Endothelial cell of umbilical vein (primary cell): ENCODE measurements around the gene NKG7. TPM values are rescaled to one million over a fixed set of nuclear protein-coding genes. Genes with fewer than 3 reads are reported as not detected.

ENCODE experiments used
- BruUV-seq: library from RNA; stranded (reverse); fragments of 400-500 nt; replicated peaks from 2 replicates; lab custom pipeline; 2021; lab: Mats Ljungman, UMichigan
- CTCF ChIA-PET: fragments of 300-600, 350-600 bp; sonication (Branson Sonifier 250); formaldehyde crosslinking; loops from one replicate; lab custom pipeline; 2021; ENCODE audit warnings: antibody characterized with exemption, inconsistent platforms; lab: Charles Lee
- POLR2A ChIA-PET: fragments of 300-600, 350-600 bp; sonication (Branson Sonifier 250); formaldehyde crosslinking; loops from one replicate; lab custom pipeline; 2021; ENCODE audit warnings: antibody characterized with exemption, inconsistent platforms; lab: Charles Lee
- DNase-seq: peaks from one replicate; pipeline ENCODE4 v3.0.0-alpha.2; 2011; ENCODE audit warnings: low read depth, low spot score
- FAIRE-seq: peaks from 2 replicates; lab custom pipeline; 2011; peaks lifted over from hg19 to GRCh38; lab: Jason Lieb, UNC
- H2AFZ ChIP-seq: 2 replicates; pipeline ENCODE4 v1.6.0; 2012; ENCODE audit warnings: low read depth, low read length, control low read depth, inconsistent platforms
- H3K27ac ChIP-seq: 2 replicates; pipeline ENCODE4 v1.5.1; 2011; ENCODE audit warnings: low read depth, mild to moderate bottlenecking, control low read depth, low read length, moderate library complexity; ENCODE audit not compliant: insufficient read depth
- H3K27me3 ChIP-seq, 2 experiments: 2 replicates each; pipeline versions ENCODE4 v1.6.0 to v1.6.1; 2011; ENCODE audit warnings: low read length in 2 of 2, mixed read lengths in 1 of 2; ENCODE audit not compliant: control insufficient read depth in 2 of 2, insufficient read depth in 2 of 2
- H3K36me3 ChIP-seq, 2 experiments: 2 replicates in 1 of 2; 3 replicates in 1 of 2; pipeline ENCODE4 v1.5.1; 2011; ENCODE audit warnings: low read length in 2 of 2, mild to moderate bottlenecking in 1 of 2, moderate library complexity in 1 of 2; ENCODE audit not compliant: control insufficient read depth in 2 of 2, insufficient read depth in 2 of 2; ENCODE audit errors: extremely low read depth in 1 of 2
- H3K4me1 ChIP-seq: 3 replicates; pipeline ENCODE4 v1.5.1; 2011; ENCODE audit warnings: mild to moderate bottlenecking, low read length; ENCODE audit not compliant: control insufficient read depth, insufficient read depth; ENCODE audit errors: extremely low read depth
- H3K4me2 ChIP-seq: 2 replicates; pipeline ENCODE4 v1.6.1; 2011; ENCODE audit warnings: low read length, control low read depth, mixed read lengths; ENCODE audit not compliant: insufficient read depth
- H3K4me3 ChIP-seq, 3 experiments: fragments of 200-600 bp in 1 of 3; sonication (generic), shearing (Covaris generic) in 1 of 3; replicated peaks in 1 of 3; 2 replicates each; pipeline ENCODE4 v1.5.1; 2011 to 2016; ENCODE audit warnings: control low read depth in 3 of 3, low read length in 3 of 3, mild to moderate bottlenecking in 2 of 3, inconsistent platforms in 1 of 3, low read depth in 1 of 3, moderate library complexity in 1 of 3; ENCODE audit not compliant: insufficient read depth in 1 of 3
- H3K79me2 ChIP-seq: 2 replicates; pipeline ENCODE4 v1.6.0; 2012; ENCODE audit warnings: low read length, inconsistent platforms; ENCODE audit not compliant: control insufficient read depth, insufficient read depth
- H3K9ac ChIP-seq: replicated peaks from 2 replicates; pipeline ENCODE3; 2011; ENCODE audit warnings: low read length, control low read depth; ENCODE audit not compliant: insufficient read depth; ENCODE audit errors: extremely low read depth
- H3K9me1 ChIP-seq: replicated peaks from 3 replicates; pipeline ENCODE4 v1.6.0; 2011; ENCODE audit warnings: mild to moderate bottlenecking, low read length; ENCODE audit not compliant: control insufficient read depth, insufficient read depth; ENCODE audit errors: extremely low read depth
- H3K9me3 ChIP-seq: replicated peaks from 2 replicates; pipeline ENCODE4 v1.5.1; 2012; ENCODE audit warnings: low read length, inconsistent platforms; ENCODE audit not compliant: control insufficient read depth, insufficient read depth
- H4K20me1 ChIP-seq: replicated peaks from 2 replicates; pipeline ENCODE3; 2011; ENCODE audit warnings: mild to moderate bottlenecking, low read length; ENCODE audit not compliant: control insufficient read depth, insufficient read depth; ENCODE audit errors: extremely low read depth
- EZH2 ChIP-seq: IDR thresholded peaks from 2 replicates; pipeline ENCODE4 v1.6.1; 2012; ENCODE audit warnings: borderline replicate concordance, low read depth, mild to moderate bottlenecking, moderate library complexity, low read length, inconsistent platforms; ENCODE audit not compliant: severe bottlenecking
- FOS ChIP-seq: IDR thresholded peaks from 2 replicates; pipeline ENCODE4 v1.6.1; 2011; ENCODE audit warnings: mild to moderate bottlenecking, low read length, moderate library complexity, borderline replicate concordance; ENCODE audit not compliant: insufficient read depth
- GATA2 ChIP-seq: IDR thresholded peaks from 2 replicates; pipeline ENCODE4 v1.7.0; 2011; ENCODE audit warnings: low read depth, mild to moderate bottlenecking, moderate library complexity, mixed read lengths, low read length; ENCODE audit not compliant: insufficient read length, insufficient read depth
- JUN ChIP-seq: IDR thresholded peaks from 2 replicates; pipeline ENCODE4 v1.6.1; 2011; ENCODE audit warnings: borderline replicate concordance, low read depth; ENCODE audit not compliant: insufficient read length, insufficient read depth
- MYC ChIP-seq: IDR thresholded peaks from one replicate; pipeline ENCODE4 v1.6.1; 2011; ENCODE audit warnings: mild to moderate bottlenecking, low read depth, low read length
- POLR2A ChIP-seq: IDR thresholded peaks from 2 replicates; pipeline ENCODE4 v1.6.1; 2012; ENCODE audit warnings: low read depth, mild to moderate bottlenecking, control low read depth, low read length
- POLR2AphosphoS5 ChIP-seq: IDR thresholded peaks from 2 replicates; pipeline ENCODE4 v1.6.1; 2012; ENCODE audit warnings: low read depth, mild to moderate bottlenecking, control low read depth, low read length, moderate library complexity; ENCODE audit not compliant: insufficient read depth
- dilution Hi-C: fragments of 300-500 bp; cut with MboI; formaldehyde crosslinking; loops from one replicate; pipeline ENCODE4 v1.15.0; 2019; ENCODE audit warnings: low sequenced_read_pairs; ENCODE audit not compliant: extremely low pct_ligation_motif_present
- intact Hi-C: fragments of 100-400 bp; cut with micrococcal nuclease; formaldehyde crosslinking; loops from one replicate; pipeline ENCODE4 v1.10.0; 2022
- polyA plus RNA-seq, 4 experiments: library from polyadenylated mRNA; depleted of rRNA in 3 of 4; stranded (reverse) in 3 of 4; unstranded in 1 of 4; fragments of >200 nt; gene quantifications; 2 replicates each; pipeline versions ENCODE4 v1.2.1 to v1.2.3, GENCODE V29; 2011 to 2012; ENCODE audit warnings: missing spikeins in 1 of 4
- total RNA-seq: library from RNA; stranded (reverse); gene quantifications from 2 replicates; pipeline ENCODE4 v1.2.3, GENCODE V29; 2021
- TF ChIP-seq, protein P1 (sequence below), 2 donors: IDR thresholded peaks; 1 replicate in 1 of 2; 2 replicates in 1 of 2; pipeline ENCODE4 v1.5.1; 2011; ENCODE audit warnings: low read length in 2 of 2, mild to moderate bottlenecking in 2 of 2, moderate library complexity in 2 of 2, control low read depth in 1 of 2, inconsistent platforms in 1 of 2, low read depth in 1 of 2; ENCODE audit not compliant: insufficient read depth in 1 of 2; ENCODE audit errors: extremely low read depth in 1 of 2
- TF ChIP-seq, protein P2 (sequence below): IDR thresholded peaks from 2 replicates; pipeline ENCODE4 v1.6.1; 2011; ENCODE audit not compliant: insufficient read depth, insufficient read length

Gene NKG7
- total and polyA plus RNA-seq, 2 donors (not counting 3 experiments of a cell fraction or from before 2014, with no cell fraction given), result not detected

DNA sequence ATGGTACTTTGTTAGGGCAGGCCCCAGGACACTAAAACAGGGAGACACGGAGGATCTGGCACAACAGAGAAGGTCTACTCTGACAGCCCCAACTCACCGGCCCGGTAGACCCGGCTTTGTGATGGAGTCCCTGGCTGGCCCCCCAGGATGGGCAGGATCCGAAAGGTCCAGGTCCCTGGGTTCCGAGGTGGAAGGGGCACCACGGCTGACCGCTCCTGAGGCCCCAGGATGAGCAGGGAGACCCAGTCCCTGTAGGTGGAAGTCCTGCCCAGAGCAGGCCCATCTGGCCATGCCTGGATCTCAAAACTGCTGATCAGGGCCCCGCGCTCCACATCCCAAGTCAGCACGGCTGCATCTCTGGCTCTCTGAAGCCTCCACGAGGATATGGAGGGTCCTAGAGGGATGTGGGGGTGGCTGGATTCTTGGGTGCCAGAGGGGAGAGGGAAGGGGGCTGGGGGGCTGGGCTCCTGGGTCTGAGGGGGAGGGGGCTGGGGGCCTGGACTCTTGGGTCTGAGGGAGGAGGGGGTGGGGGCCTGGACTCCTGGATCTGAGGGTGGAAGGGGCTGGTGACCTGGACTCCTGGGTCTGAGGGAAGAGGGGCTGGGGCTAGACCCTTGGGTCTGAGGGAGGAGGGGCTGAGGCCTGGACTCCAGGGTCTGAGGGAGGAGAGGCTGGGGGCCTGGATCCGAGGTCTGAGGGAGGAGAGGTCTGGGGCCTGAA lies 35.2 kb downstream of the NKG7 start:
- Histone ChIP-seq H3K27me3 (no peaks in the 10 kb centered on the region), H3K4me2 (no peak overlapping the region), H3K9ac (no peak overlapping the region), H2AFZ (no peak overlapping the region), H3K79me2 (no peaks in the 10 kb centered on the region), H3K9me1 (no peaks in the 10 kb centered on the region), H3K27ac (no peak overlapping the region), H3K4me1 (peaks cover 8% of the 10 kb centered on the region), H3K36me3 (no peaks in the 10 kb centered on the region), H3K9me3 (no peaks in the 10 kb centered on the region), H3K4me3 (no peak overlapping the region), H4K20me1 (no peaks in the 10 kb centered on the region)
- BruUV-seq, result no TSS peak
- TF ChIP-seq POLR2AphosphoS5 (no peak), FOS (no peak), GATA2 (no peak), MYC (no peak), JUN (no peak), POLR2A (no peak), EZH2 (no peak)
- TF ChIP-seq, protein P1, sequence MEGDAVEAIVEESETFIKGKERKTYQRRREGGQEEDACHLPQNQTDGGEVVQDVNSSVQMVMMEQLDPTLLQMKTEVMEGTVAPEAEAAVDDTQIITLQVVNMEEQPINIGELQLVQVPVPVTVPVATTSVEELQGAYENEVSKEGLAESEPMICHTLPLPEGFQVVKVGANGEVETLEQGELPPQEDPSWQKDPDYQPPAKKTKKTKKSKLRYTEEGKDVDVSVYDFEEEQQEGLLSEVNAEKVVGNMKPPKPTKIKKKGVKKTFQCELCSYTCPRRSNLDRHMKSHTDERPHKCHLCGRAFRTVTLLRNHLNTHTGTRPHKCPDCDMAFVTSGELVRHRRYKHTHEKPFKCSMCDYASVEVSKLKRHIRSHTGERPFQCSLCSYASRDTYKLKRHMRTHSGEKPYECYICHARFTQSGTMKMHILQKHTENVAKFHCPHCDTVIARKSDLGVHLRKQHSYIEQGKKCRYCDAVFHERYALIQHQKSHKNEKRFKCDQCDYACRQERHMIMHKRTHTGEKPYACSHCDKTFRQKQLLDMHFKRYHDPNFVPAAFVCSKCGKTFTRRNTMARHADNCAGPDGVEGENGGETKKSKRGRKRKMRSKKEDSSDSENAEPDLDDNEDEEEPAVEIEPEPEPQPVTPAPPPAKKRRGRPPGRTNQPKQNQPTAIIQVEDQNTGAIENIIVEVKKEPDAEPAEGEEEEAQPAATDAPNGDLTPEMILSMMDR (IDR thresholded peaks at IDR 0.05; ENCODE audit: extremely low read depth in 1 of 2, insufficient read depth in 1 of 2, low read depth in 1 of 2, low read length in 2 of 2), result no peak
- TF ChIP-seq, protein P2, sequence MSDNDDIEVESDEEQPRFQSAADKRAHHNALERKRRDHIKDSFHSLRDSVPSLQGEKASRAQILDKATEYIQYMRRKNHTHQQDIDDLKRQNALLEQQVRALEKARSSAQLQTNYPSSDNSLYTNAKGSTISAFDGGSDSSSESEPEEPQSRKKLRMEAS, result no peak
- intact Hi-C loops (loop anchor here (5.0 kb wide), 1 partner anchor 230 kb away; the partner anchor contains the start of gene CTU1), dilution Hi-C loops (no loop called here)
- CTCF ChIA-PET, result interaction anchor here (0.7 to 1.8 kb wide), 3 partner anchors 71 to 324 kb away, joined by 3 to 5 read pairs (median 3); no protein-coding TSS in a partner anchor
- FAIRE-seq (no peak), DNase-seq (no peak)
- POLR2A ChIA-PET, result no interaction called here
